HG02938 (cell line): Measurements from ENCODE around the gene IL15.
A peak's percentile ranks its signal among the peaks of the same experiment; 100 is the strongest.
"Not testable (repeated sequence)": the region's sequence is repeated elsewhere in the genome, so short reads cannot be mapped to it uniquely, and the experiment has no call there.

Experiments
- ATAC-seq: cut with Tn5 transposase; IDR thresholded peaks from one replicate; pipeline ENCODE4 v1.9.1; 2021; ENCODE audit warnings: mild to moderate bottlenecking, moderate library complexity; ENCODE audit not compliant: unreplicated experiment

The IL15 gene

GRCh38 chr4:141692081-141692480, 55.7 kb downstream of the IL15 start:
- ATAC-seq, result no peak

- ATAC-seq, result no peak
Observed at GRCh38 chr4:141697116-141697515, 60.7 kb downstream of the IL15 start.

- ATAC-seq, result no peak
Observed at GRCh38 chr4:141702472-141703182, 66.2 kb downstream of the IL15 start.

GRCh38 chr4:141703497-141703896, 67.1 kb downstream of the IL15 start:
- ATAC-seq, result no peak

- peak; percentile 75 for ATAC-seq
Observed at GRCh38 chr4:141705048-141705746, 68.8 kb downstream of the IL15 start.

GRCh38 chr4:141705747-141706377, 69.5 kb downstream of the IL15 start:
- peak; percentile 67 for ATAC-seq

- peak; percentile 1 for ATAC-seq
Observed at GRCh38 chr4:141706445-141706844, 70.1 kb downstream of the IL15 start.

- peak; percentile 72 for ATAC-seq
Observed at GRCh38 chr4:141711211-141711610, 74.8 kb downstream of the IL15 start.

- ATAC-seq, result no peak
Observed at GRCh38 chr4:141713185-141713584, 76.8 kb downstream of the IL15 start.

- ATAC-seq, result no peak
Observed at GRCh38 chr4:141713771-141714445, 77.5 kb downstream of the IL15 start.

GRCh38 chr4:141719585-141719984, 83.2 kb downstream of the IL15 start:
- no peak for ATAC-seq

GRCh38 chr4:141721174-141721573, 84.8 kb downstream of the IL15 start:
- no peak for ATAC-seq

GRCh38 chr4:141724646-141725045, 88.3 kb downstream of the IL15 start:
- no peak for ATAC-seq

GRCh38 chr4:141727420-141727819, 91.0 kb downstream of the IL15 start:
- ATAC-seq, result no peak

GRCh38 chr4:141730805-141731204, 94.4 kb downstream of the IL15 start:
- ATAC-seq, result no peak

- ATAC-seq, result no peak
Observed at GRCh38 chr4:141731481-141731880, 95.1 kb downstream of the IL15 start.

GRCh38 chr4:141739636-141740035, 103.3 kb downstream of the IL15 start:
- ATAC-seq, result no peak

GRCh38 chr4:141746026-141746425, 109.6 kb downstream of the IL15 start:
- ATAC-seq, result no peak

GRCh38 chr4:141751806-141752205, 115.4 kb downstream of the IL15 start:
- not testable (repeated sequence) for ATAC-seq

GRCh38 chr4:141757287-141757686, 120.9 kb downstream of the IL15 start:
- no peak for ATAC-seq

GRCh38 chr4:141759796-141760425, 123.5 kb downstream of the IL15 start:
- ATAC-seq, result no peak
